ENCODE measurements around the gene ZYX. TPM values are rescaled to one million over a fixed set of nuclear protein-coding genes. Genes with fewer than 3 reads are reported as not detected.

Gene ZYX
- total and polyA plus RNA-seq, 2 of the 13 experiments (the other 11 are each of a cell fraction or from before 2014, with no cell fraction given): 9.9 to 13.7 TPM

- TF ChIP-seq, protein P1, sequence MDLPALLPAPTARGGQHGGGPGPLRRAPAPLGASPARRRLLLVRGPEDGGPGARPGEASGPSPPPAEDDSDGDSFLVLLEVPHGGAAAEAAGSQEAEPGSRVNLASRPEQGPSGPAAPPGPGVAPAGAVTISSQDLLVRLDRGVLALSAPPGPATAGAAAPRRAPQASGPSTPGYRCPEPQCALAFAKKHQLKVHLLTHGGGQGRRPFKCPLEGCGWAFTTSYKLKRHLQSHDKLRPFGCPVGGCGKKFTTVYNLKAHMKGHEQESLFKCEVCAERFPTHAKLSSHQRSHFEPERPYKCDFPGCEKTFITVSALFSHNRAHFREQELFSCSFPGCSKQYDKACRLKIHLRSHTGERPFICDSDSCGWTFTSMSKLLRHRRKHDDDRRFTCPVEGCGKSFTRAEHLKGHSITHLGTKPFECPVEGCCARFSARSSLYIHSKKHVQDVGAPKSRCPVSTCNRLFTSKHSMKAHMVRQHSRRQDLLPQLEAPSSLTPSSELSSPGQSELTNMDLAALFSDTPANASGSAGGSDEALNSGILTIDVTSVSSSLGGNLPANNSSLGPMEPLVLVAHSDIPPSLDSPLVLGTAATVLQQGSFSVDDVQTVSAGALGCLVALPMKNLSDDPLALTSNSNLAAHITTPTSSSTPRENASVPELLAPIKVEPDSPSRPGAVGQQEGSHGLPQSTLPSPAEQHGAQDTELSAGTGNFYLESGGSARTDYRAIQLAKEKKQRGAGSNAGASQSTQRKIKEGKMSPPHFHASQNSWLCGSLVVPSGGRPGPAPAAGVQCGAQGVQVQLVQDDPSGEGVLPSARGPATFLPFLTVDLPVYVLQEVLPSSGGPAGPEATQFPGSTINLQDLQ (CRISPR knock-in tag; IDR thresholded peaks at IDR 0.05): peak; percentile 67; the same call in 1 of the 2 replicates
- peak; percentile 82; the same call in 1 of the 2 replicates for TF ChIP-seq RFXAP (CRISPR knock-in tag; IDR thresholded peaks at IDR 0.05; ENCODE audit: borderline replicate concordance)
- TF ChIP-seq NR3C1 (CRISPR knock-in tag; IDR thresholded peaks at IDR 0.05): no peak
- no peak for TF ChIP-seq TCF7 (IDR thresholded peaks at IDR 0.05; ENCODE audit: low read depth)
- 0 out of 2 replicates have a peak, but pooled peaks have one; percentile 32 for TF ChIP-seq HOMEZ (CRISPR knock-in tag; IDR thresholded peaks at IDR 0.05; ENCODE audit: low read depth)
- TF ChIP-seq, protein P2, sequence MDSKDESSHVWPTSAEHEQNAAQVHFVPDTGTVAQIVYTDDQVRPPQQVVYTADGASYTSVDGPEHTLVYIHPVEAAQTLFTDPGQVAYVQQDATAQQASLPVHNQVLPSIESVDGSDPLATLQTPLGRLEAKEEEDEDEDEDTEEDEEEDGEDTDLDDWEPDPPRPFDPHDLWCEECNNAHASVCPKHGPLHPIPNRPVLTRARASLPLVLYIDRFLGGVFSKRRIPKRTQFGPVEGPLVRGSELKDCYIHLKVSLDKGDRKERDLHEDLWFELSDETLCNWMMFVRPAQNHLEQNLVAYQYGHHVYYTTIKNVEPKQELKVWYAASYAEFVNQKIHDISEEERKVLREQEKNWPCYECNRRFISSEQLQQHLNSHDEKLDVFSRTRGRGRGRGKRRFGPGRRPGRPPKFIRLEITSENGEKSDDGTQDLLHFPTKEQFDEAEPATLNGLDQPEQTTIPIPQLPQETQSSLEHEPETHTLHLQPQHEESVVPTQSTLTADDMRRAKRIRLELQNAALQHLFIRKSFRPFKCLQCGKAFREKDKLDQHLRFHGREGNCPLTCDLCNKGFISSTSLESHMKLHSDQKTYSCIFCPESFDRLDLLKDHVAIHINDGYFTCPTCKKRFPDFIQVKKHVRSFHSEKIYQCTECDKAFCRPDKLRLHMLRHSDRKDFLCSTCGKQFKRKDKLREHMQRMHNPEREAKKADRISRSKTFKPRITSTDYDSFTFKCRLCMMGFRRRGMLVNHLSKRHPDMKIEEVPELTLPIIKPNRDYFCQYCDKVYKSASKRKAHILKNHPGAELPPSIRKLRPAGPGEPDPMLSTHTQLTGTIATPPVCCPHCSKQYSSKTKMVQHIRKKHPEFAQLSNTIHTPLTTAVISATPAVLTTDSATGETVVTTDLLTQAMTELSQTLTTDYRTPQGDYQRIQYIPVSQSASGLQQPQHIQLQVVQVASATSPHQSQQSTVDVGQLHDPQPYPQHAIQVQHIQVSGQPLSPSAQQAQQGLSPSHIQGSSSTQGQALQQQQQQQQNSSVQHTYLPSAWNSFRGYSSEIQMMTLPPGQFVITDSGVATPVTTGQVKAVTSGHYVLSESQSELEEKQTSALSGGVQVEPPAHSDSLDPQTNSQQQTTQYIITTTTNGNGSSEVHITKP (CRISPR knock-in tag; IDR thresholded peaks at IDR 0.05; ENCODE audit: low read depth): no peak
- TF ChIP-seq, protein P3, sequence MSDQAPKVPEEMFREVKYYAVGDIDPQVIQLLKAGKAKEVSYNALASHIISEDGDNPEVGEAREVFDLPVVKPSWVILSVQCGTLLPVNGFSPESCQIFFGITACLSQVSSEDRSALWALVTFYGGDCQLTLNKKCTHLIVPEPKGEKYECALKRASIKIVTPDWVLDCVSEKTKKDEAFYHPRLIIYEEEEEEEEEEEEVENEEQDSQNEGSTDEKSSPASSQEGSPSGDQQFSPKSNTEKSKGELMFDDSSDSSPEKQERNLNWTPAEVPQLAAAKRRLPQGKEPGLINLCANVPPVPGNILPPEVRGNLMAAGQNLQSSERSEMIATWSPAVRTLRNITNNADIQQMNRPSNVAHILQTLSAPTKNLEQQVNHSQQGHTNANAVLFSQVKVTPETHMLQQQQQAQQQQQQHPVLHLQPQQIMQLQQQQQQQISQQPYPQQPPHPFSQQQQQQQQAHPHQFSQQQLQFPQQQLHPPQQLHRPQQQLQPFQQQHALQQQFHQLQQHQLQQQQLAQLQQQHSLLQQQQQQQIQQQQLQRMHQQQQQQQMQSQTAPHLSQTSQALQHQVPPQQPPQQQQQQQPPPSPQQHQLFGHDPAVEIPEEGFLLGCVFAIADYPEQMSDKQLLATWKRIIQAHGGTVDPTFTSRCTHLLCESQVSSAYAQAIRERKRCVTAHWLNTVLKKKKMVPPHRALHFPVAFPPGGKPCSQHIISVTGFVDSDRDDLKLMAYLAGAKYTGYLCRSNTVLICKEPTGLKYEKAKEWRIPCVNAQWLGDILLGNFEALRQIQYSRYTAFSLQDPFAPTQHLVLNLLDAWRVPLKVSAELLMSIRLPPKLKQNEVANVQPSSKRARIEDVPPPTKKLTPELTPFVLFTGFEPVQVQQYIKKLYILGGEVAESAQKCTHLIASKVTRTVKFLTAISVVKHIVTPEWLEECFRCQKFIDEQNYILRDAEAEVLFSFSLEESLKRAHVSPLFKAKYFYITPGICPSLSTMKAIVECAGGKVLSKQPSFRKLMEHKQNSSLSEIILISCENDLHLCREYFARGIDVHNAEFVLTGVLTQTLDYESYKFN (CRISPR knock-in tag; conservative IDR thresholded peaks at IDR 0.05): peak; percentile 89
- 0 out of 2 replicates have a peak, but pooled peaks have one; percentile 25 for TF ChIP-seq FOXC1 (CRISPR knock-in tag; IDR thresholded peaks at IDR 0.05; ENCODE audit: borderline replicate concordance)
- no peak for TF ChIP-seq KLF6 (CRISPR knock-in tag; IDR thresholded peaks at IDR 0.05)
- 0 out of 2 replicates have a peak, but pooled peaks have one; percentile 13 for TF ChIP-seq KDM1A (CRISPR knock-in tag; IDR thresholded peaks at IDR 0.05)
- TF ChIP-seq, protein P4, sequence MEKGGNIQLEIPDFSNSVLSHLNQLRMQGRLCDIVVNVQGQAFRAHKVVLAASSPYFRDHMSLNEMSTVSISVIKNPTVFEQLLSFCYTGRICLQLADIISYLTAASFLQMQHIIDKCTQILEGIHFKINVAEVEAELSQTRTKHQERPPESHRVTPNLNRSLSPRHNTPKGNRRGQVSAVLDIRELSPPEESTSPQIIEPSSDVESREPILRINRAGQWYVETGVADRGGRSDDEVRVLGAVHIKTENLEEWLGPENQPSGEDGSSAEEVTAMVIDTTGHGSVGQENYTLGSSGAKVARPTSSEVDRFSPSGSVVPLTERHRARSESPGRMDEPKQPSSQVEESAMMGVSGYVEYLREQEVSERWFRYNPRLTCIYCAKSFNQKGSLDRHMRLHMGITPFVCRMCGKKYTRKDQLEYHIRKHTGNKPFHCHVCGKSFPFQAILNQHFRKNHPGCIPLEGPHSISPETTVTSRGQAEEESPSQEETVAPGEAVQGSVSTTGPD (CRISPR knock-in tag; IDR thresholded peaks at IDR 0.05): no peak
Observed at GRCh38 chr7:143395187-143396149, 14.3 kb downstream of the ZYX start (continued).

All from HepG2 (cell line).